Thyroid gland (tissue), 4 donors: ENCODE results near the gene MEX3A.

Source experiments
- CTCF ChIP-seq, 6 experiments: fragments of 200-600 bp in 3 of 6; fragments of 450-650 bp in 3 of 6; sonication (generic) in 3 of 6; IDR thresholded peaks; one replicate each; pipeline ENCODE4 v1.5.1; 2016 to 2019; ENCODE audit warnings: antibody characterized with exemption in 6 of 6, mild to moderate bottlenecking in 2 of 6, inconsistent platforms in 1 of 6, moderate library complexity in 1 of 6
- POLR2A ChIP-seq, 2 donors: fragments of 450-650 bp; IDR thresholded peaks; one replicate each; pipeline ENCODE4 v1.6.1; 2017; ENCODE audit warnings: antibody characterized with exemption in 2 of 2, mild to moderate bottlenecking in 2 of 2, moderate library complexity in 1 of 2

- TF ChIP-seq CTCF (IDR thresholded peaks at IDR 0.05) = no peak
- TF ChIP-seq POLR2A (IDR thresholded peaks at IDR 0.05) = no peak
Observed at GRCh38 chr1:156070548-156070947, 11.7 kb downstream of the MEX3A start.
